Tibial nerve (tissue), 4 donors: ENCODE data around the gene CDYL. TPM values are rescaled to one million over a fixed set of nuclear protein-coding genes. Genes with fewer than 3 reads are reported as not detected.

Source experiments
- DNase-seq, 2 donors: peaks; one replicate each; pipeline ENCODE4 v3.0.0-alpha.2; 2019; ENCODE audit warnings: low spot score in 2 of 2
- H3K27ac ChIP-seq, 4 donors: fragments of 200-600 bp; sonication (generic) in 3 of 4; one replicate each; pipeline ENCODE4 v1.5.1; 2017 to 2019; ENCODE audit warnings: mild to moderate bottlenecking in 1 of 4
- H3K27me3 ChIP-seq, 2 donors: fragments of 200-600 bp; sonication (generic) in 1 of 2; one replicate each; pipeline versions ENCODE4 v1.5.1 to v1.6.0; 2017 to 2019
- H3K36me3 ChIP-seq, 3 donors: fragments of 200-600 bp; sonication (generic); one replicate each; pipeline ENCODE4 v1.5.1; 2018 to 2019
- H3K4me1 ChIP-seq, 4 donors: fragments of 200-600 bp; sonication (generic) in 3 of 4; one replicate each; pipeline ENCODE4 v1.5.1; 2017 to 2019
- H3K4me3 ChIP-seq, 4 donors: fragments of 200-600 bp; sonication (generic) in 3 of 4; one replicate each; pipeline ENCODE4 v1.5.1; 2017 to 2019; ENCODE audit warnings: mild to moderate bottlenecking in 1 of 4, moderate library complexity in 1 of 4
- H3K9me3 ChIP-seq, 4 donors: fragments of 200-600 bp; sonication (generic) in 3 of 4; one replicate each; pipeline ENCODE4 v1.5.1; 2017 to 2019
- CTCF ChIP-seq, 5 experiments: fragments of 200-600 bp in 3 of 5; fragments of 450-650 bp in 2 of 5; sonication (generic) in 3 of 5; IDR thresholded peaks; one replicate each; pipeline ENCODE4 v1.5.1; 2016 to 2019; ENCODE audit warnings: antibody characterized with exemption in 5 of 5, mild to moderate bottlenecking in 3 of 5, moderate library complexity in 2 of 5
- EP300 ChIP-seq, 2 donors: sonication (generic); formaldehyde crosslinking; IDR thresholded peaks; one replicate each; pipeline ENCODE4 v1.6.1; 2017; ENCODE audit warnings: antibody characterized with exemption in 2 of 2, mild to moderate bottlenecking in 1 of 2
- POLR2A ChIP-seq, 2 donors: fragments of 450-650 bp; IDR thresholded peaks; one replicate each; pipeline ENCODE4 v1.6.1; 2017; ENCODE audit warnings: antibody characterized with exemption in 2 of 2, mild to moderate bottlenecking in 2 of 2, moderate library complexity in 2 of 2
- WGBS, 2 donors: methylation state at CpG; one replicate each; pipeline ENCODE4 v1.1.5; 2018; 5-methylcytosine and 5-hydroxymethylcytosine counted together
- total RNA-seq, 4 donors: library from RNA; depleted of rRNA; stranded (reverse); fragments of >200 nt; gene quantifications; one replicate each; pipeline ENCODE4 v1.1.0, GENCODE V29; 2016

Gene CDYL
- total RNA-seq, 4 donors from 2014 or later, result 20.3 to 37.5 (median 31.7) TPM

GRCh38 chr6:4781967-4782575 lies 5.9 kb downstream of the CDYL start:
- Histone ChIP-seq H3K27me3 (no peaks in the 10 kb centered on the region), H3K36me3 (no peaks in the 10 kb centered on the region), H3K4me3 (no peak overlapping the region), H3K9me3 (peaks cover 0 to 9% (median 0%) of the 10 kb centered on the region in 4 donors), H3K27ac (no peak overlapping the region), H3K4me1 (peaks cover 0 to 23% (median 15%) of the 10 kb centered on the region in 4 donors)
- TF ChIP-seq CTCF (IDR thresholded peaks at IDR 0.05), result no peak
- TF ChIP-seq EP300 (IDR thresholded peaks at IDR 0.05), result no peak
- TF ChIP-seq POLR2A (IDR thresholded peaks at IDR 0.05), result no peak
- 78% methylated on average over 9 of the region's 9 CpGs for WGBS, 2 donors
- no peak for DNase-seq

- TF ChIP-seq CTCF (IDR thresholded peaks at IDR 0.05) (no peak), EP300 (IDR thresholded peaks at IDR 0.05) (no peak), POLR2A (IDR thresholded peaks at IDR 0.05) (no peak)
- Histone ChIP-seq H3K4me3 (no peak overlapping the region), H3K9me3 (peaks cover 0 to 4% (median 0%) of the 10 kb centered on the region in 4 donors), H3K4me1 (peaks cover 0 to 20% (median 12%) of the 10 kb centered on the region in 4 donors), H3K36me3 (no peaks in the 10 kb centered on the region), H3K27ac (no peak overlapping the region), H3K27me3 (no peaks in the 10 kb centered on the region)
- WGBS, 2 donors, result 73 to 87% methylated on average over 7 of the region's 7 CpGs
- DNase-seq, result no peak
Measured at GRCh38 chr6:4786996-4787395, 10.8 kb downstream of the CDYL start.

GRCh38 chr6:4788482-4788881 lies 12.3 kb downstream of the CDYL start:
- Histone ChIP-seq H3K27ac (no peak overlapping the region), H3K27me3 (no peaks in the 10 kb centered on the region), H3K4me1 (peaks cover 0 to 20% (median 9%) of the 10 kb centered on the region in 4 donors), H3K9me3 (peaks cover 0 to 4% (median 0%) of the 10 kb centered on the region in 4 donors), H3K36me3 (no peaks in the 10 kb centered on the region), H3K4me3 (no peak overlapping the region)
- TF ChIP-seq CTCF (IDR thresholded peaks at IDR 0.05) (no peak), POLR2A (IDR thresholded peaks at IDR 0.05) (no peak), EP300 (IDR thresholded peaks at IDR 0.05) (no peak)
- no peak for DNase-seq
- WGBS, 2 donors, result 69 to 72% methylated on average over 6 of the region's 6 CpGs

- 83 to 92% methylated on average over 14 to 16 of the region's 16 CpGs for WGBS, 2 donors
- no peaks in the 10 kb centered on the region for H3K27me3 ChIP-seq
- H3K36me3 ChIP-seq, result no peaks in the 10 kb centered on the region
- peaks cover 0 to 23% (median 9%) of the 10 kb centered on the region in 4 donors for H3K4me1 ChIP-seq
- TF ChIP-seq POLR2A (IDR thresholded peaks at IDR 0.05) (no peak), EP300 (IDR thresholded peaks at IDR 0.05) (no peak), CTCF (IDR thresholded peaks at IDR 0.05) (no peak)
- no peaks in the 10 kb centered on the region for H3K9me3 ChIP-seq
- H3K27ac ChIP-seq, result no peak overlapping the region
- no peak overlapping the region for H3K4me3 ChIP-seq
- no peak for DNase-seq
Measured at GRCh38 chr6:4788953-4789584, 12.9 kb downstream of the CDYL start.

- Histone ChIP-seq H3K4me3 (no peak overlapping the region), H3K9me3 (no peaks in the 10 kb centered on the region), H3K27me3 (no peaks in the 10 kb centered on the region), H3K36me3 (no peaks in the 10 kb centered on the region), H3K27ac (no peak overlapping the region), H3K4me1 (peaks cover 0 to 27% (median 9%) of the 10 kb centered on the region in 4 donors)
- no peak for DNase-seq
- 68 to 75% methylated on average over 5 of the region's 5 CpGs for WGBS, 2 donors
- TF ChIP-seq EP300 (IDR thresholded peaks at IDR 0.05) (no peak), POLR2A (IDR thresholded peaks at IDR 0.05) (no peak), CTCF (IDR thresholded peaks at IDR 0.05) (no peak)
Measured at GRCh38 chr6:4790158-4790899, 14.1 kb downstream of the CDYL start.
